Subcutaneous preadipocyte (primary cell): ENCODE data around the gene C1orf122. TPM values are rescaled to one million over a fixed set of nuclear protein-coding genes. Genes with fewer than 3 reads are reported as not detected.

Source experiments
- total RNA-seq: library from RNA; depleted of rRNA; stranded (reverse); fragments of >200 nt; gene quantifications from 2 replicates; pipeline ENCODE4 v1.2.3, GENCODE V29; 2012

The C1orf122 gene
- 7.2 and 8.1 TPM in 2 replicates for total RNA-seq

GRCh38 chr1:37807555-37808368 is at the start of gene C1orf122, which contains the start of gene YRDC:
Gene C1orf122 (plus strand): TSS chr1:37807790. CDS start chr1:37808405, 615 bp downstream.
Gene YRDC (minus strand): TSS chr1:37808208. CDS start chr1:37808180, 28 bp downstream.

GRCh38 chr1:37764888-37765441 is 42.6 kb upstream of the C1orf122 start, which contains the start of gene EPHA10:
Gene EPHA10 (minus strand): TSS chr1:37765120. CDS start chr1:37765066, 54 bp downstream.

GRCh38 chr1:37793773-37794371 is 13.7 kb upstream of the C1orf122 start, which contains the start of gene MANEAL:
Gene MANEAL (plus strand): TSS chr1:37793847. CDS start chr1:37794183, 336 bp downstream.

Other genes starting within 250 kb of the C1orf122 start
- 65.4 and 99.1 TPM in 2 replicates for gene GNL2, start 211.9 kb upstream of the C1orf122 start, total RNA-seq
- under 0.01 and 0.20 TPM in 2 replicates for gene RSPO1, start 172.9 kb upstream of the C1orf122 start, total RNA-seq
- 12.9 and 21.5 TPM in 2 replicates for gene CDCA8, start 115.3 kb upstream of the C1orf122 start, total RNA-seq
- not detected in 2 replicates for gene EPHA10, start 42.7 kb upstream of the C1orf122 start, total RNA-seq
- gene MANEAL, start 13.9 kb upstream of the C1orf122 start, total RNA-seq = 0.73 and 0.78 TPM in 2 replicates
- 8.8 and 12.1 TPM in 2 replicates for gene YRDC, start 418 bp downstream of the C1orf122 start, total RNA-seq
- 3.3 and 4.1 TPM in 2 replicates for gene MTF1, start 51.8 kb downstream of the C1orf122 start, total RNA-seq
- gene INPP5B, start 139.3 kb downstream of the C1orf122 start, total RNA-seq = 22.8 and 34.8 TPM in 2 replicates
- 81.9 and 102 TPM in 2 replicates for gene SF3A3, start 182.2 kb downstream of the C1orf122 start, total RNA-seq
- gene FHL3, start 197.7 kb downstream of the C1orf122 start, total RNA-seq = 19.8 and 22.7 TPM in 2 replicates
- gene UTP11, start 204.9 kb downstream of the C1orf122 start, total RNA-seq = 45.6 and 52.4 TPM in 2 replicates
- gene POU3F1, start 239.0 kb downstream of the C1orf122 start, total RNA-seq = under 0.01 TPM in 1 of 2 replicates, not detected in the other